IgD-negative memory B cell (primary cell): Measurements from ENCODE around the gene THSD7A. TPM values are rescaled to one million over a fixed set of nuclear protein-coding genes. Genes with fewer than 3 reads are reported as not detected.

Experiments used
- H3K27ac Mint-ChIP-seq, 3 donors: one replicate each; pipeline ENCODE4 v1.8.0; 2020 to 2022; ENCODE audit warnings: mild to moderate bottlenecking in 3 of 3, mixed read lengths in 3 of 3, moderate library complexity in 1 of 3
- H3K27me3 Mint-ChIP-seq: one replicate; pipeline ENCODE4 v1.8.0; 2021; ENCODE audit warnings: mixed read lengths
- H3K36me3 Mint-ChIP-seq: one replicate; pipeline ENCODE4 v1.8.0; 2020; ENCODE audit warnings: mild to moderate bottlenecking, mixed read lengths
- H3K4me1 Mint-ChIP-seq, 3 donors: one replicate each; pipeline ENCODE4 v1.8.0; 2020 to 2022; ENCODE audit warnings: mixed read lengths in 3 of 3, mild to moderate bottlenecking in 1 of 3
- H3K4me3 Mint-ChIP-seq, 4 donors: one replicate each; pipeline ENCODE4 v1.8.0; 2020 to 2022; ENCODE audit warnings: mild to moderate bottlenecking in 4 of 4, mixed read lengths in 4 of 4, moderate library complexity in 3 of 4
- H3K9me3 Mint-ChIP-seq, 3 donors: one replicate each; pipeline ENCODE4 v1.8.0; 2020 to 2021; ENCODE audit warnings: mixed read lengths in 3 of 3, mild to moderate bottlenecking in 1 of 3
- polyA plus RNA-seq: library from polyadenylated mRNA; unstranded; fragments of 300-500 nt; fragmentation: Illumina TruSeq; gene quantifications from one replicate; pipeline ENCODE4 v1.2.3, GENCODE V29; 2021

THSD7A gene
- polyA plus RNA-seq, 1 donor from 2014 or later: not detected

- no peak overlapping the region for H3K4me3 Mint-ChIP-seq
- H3K9me3 Mint-ChIP-seq: peaks cover 0 to 6% (median 0%) of the 10 kb centered on the region in 3 donors
- H3K27me3 Mint-ChIP-seq: no peaks in the 10 kb centered on the region
- no peaks in the 10 kb centered on the region for H3K36me3 Mint-ChIP-seq
- H3K27ac Mint-ChIP-seq: no peak overlapping the region
- H3K4me1 Mint-ChIP-seq: no peaks in the 10 kb centered on the region
These were observed 208.8 kb downstream of the THSD7A start for GRCh38 chr7:11623093-11623678.

- H3K27ac Mint-ChIP-seq: no peak overlapping the region
- H3K4me1 Mint-ChIP-seq: no peaks in the 10 kb centered on the region
- no peaks in the 10 kb centered on the region for H3K27me3 Mint-ChIP-seq
- H3K4me3 Mint-ChIP-seq: no peak overlapping the region
- H3K36me3 Mint-ChIP-seq: no peaks in the 10 kb centered on the region
- H3K9me3 Mint-ChIP-seq: peaks cover 0 to 6% (median 0%) of the 10 kb centered on the region in 3 donors
These were observed 211.4 kb downstream of the THSD7A start for GRCh38 chr7:11620406-11621253.

- Mint-ChIP-seq H3K27me3 (no peaks in the 10 kb centered on the region), H3K36me3 (no peaks in the 10 kb centered on the region), H3K9me3 (peaks cover 0 to 6% (median 0%) of the 10 kb centered on the region in 3 donors), H3K4me1 (no peaks in the 10 kb centered on the region), H3K27ac (no peak overlapping the region), H3K4me3 (no peak overlapping the region)
These were observed 215.5 kb downstream of the THSD7A start for GRCh38 chr7:11616466-11616865.

DNA sequence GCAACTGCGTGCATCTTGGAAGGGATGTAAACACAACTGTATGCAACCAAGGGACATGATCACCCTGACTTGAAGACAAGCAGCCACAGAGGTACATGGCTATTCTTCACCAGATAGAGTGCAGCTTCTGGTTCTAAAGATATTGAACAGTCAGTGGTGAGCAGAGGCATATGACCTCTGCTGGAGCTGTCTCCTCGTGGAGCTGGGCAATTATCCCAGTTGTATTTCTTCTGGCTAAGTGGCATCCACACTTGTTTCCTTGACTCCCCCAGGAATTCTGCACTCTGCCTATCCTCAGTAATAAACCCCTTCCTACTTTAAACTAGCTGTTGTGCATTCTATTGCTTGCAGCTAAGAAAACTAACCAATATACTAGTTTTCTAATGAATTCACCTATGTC is 216.8 kb downstream of the THSD7A start:
- Mint-ChIP-seq H3K27me3 (no peaks in the 10 kb centered on the region), H3K27ac (no peak overlapping the region), H3K4me1 (no peaks in the 10 kb centered on the region), H3K36me3 (no peaks in the 10 kb centered on the region), H3K4me3 (no peak overlapping the region), H3K9me3 (no peaks in the 10 kb centered on the region)

DNA sequence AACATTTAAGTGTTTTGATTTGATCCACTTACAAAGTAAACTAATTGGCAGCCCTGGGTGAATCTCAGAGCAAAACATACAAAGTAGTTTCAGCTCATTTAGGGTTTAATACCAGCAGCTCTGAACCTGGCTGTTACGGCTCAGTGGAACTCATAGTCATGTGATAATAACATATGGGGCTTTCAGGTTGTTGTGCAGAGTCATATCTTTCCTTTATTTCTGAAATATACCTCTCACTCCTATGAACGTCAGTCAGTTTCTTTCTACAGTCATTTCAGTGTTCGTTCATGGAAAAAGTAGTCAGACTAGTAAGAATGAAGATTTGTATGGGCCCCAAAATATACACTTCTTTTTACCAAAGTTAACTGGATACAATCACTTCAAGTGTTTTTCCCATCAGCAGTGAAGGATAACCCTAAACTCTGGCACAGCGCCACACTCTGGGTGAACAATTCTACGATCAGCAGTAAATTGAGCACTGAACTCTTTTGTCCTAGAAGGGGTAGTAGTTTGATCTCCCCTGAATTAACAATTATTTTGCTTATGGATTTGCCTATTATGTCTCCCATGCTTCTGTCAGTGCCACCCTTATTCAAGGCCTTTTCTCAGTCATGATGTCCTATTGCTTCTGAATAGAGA is 218.6 kb downstream of the THSD7A start:
- no peak overlapping the region for H3K27ac Mint-ChIP-seq
- no peak overlapping the region for H3K4me3 Mint-ChIP-seq
- no peaks in the 10 kb centered on the region for H3K9me3 Mint-ChIP-seq
- no peaks in the 10 kb centered on the region for H3K4me1 Mint-ChIP-seq
- H3K36me3 Mint-ChIP-seq: no peaks in the 10 kb centered on the region
- H3K27me3 Mint-ChIP-seq: no peaks in the 10 kb centered on the region

- Mint-ChIP-seq H3K27me3 (no peaks in the 10 kb centered on the region), H3K27ac (no peak overlapping the region), H3K9me3 (no peaks in the 10 kb centered on the region), H3K4me1 (no peaks in the 10 kb centered on the region), H3K4me3 (no peak overlapping the region), H3K36me3 (no peaks in the 10 kb centered on the region)
These were observed 219.3 kb downstream of the THSD7A start for GRCh38 chr7:11612737-11613136.

DNA sequence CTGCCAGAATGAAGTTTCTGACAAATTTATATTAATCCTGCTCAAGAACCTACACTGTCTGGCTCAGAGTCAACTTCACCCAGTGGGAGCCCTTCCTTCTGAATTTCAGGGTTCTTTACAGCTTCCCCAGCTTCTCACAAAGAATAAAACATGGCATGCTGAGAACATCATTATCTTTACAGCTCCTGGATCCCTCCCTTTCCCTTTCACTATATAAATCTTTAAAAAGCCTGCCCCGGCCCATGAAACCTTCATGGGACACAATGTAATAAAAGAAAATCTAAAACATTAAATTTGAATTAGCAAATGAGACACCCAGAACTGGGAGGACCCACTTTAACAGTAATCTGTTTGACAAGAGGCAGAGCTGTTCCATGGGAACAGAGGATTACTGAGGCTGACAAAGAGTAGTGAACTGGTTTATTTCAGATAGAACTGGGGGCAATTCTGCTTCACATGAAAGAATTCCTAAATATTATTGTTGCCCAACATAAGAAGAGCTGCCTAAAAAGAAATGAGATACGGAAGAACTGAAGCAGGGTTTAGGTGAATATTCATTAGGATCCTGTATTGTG is 222.8 kb downstream of the THSD7A start:
- no peaks in the 10 kb centered on the region for H3K27me3 Mint-ChIP-seq
- H3K4me3 Mint-ChIP-seq: no peak overlapping the region
- no peaks in the 10 kb centered on the region for H3K4me1 Mint-ChIP-seq
- no peak overlapping the region for H3K27ac Mint-ChIP-seq
- no peaks in the 10 kb centered on the region for H3K36me3 Mint-ChIP-seq
- H3K9me3 Mint-ChIP-seq: no peaks in the 10 kb centered on the region

DNA sequence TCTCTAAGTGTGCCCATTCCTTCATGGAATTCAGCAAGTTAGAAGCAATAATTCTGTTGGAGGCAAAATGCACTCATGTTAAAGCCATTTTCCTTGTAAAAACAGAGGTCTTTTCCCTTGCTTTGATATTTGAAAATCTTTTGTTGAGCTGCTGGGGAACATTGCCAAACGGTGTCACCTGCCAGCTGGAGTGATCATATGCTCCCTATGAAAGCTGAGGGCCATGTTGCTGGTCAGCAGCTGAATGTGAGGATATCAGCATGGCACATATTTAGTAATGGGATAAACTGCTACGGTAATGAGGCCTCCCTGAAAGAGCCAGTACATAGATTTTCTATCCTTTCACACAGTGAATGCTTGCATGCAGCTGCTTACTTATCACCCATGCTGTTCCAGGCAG is 224.3 kb downstream of the THSD7A start:
- Mint-ChIP-seq H3K27ac (no peak overlapping the region), H3K9me3 (no peaks in the 10 kb centered on the region), H3K4me1 (no peaks in the 10 kb centered on the region), H3K4me3 (no peak overlapping the region), H3K27me3 (no peaks in the 10 kb centered on the region), H3K36me3 (no peaks in the 10 kb centered on the region)

DNA sequence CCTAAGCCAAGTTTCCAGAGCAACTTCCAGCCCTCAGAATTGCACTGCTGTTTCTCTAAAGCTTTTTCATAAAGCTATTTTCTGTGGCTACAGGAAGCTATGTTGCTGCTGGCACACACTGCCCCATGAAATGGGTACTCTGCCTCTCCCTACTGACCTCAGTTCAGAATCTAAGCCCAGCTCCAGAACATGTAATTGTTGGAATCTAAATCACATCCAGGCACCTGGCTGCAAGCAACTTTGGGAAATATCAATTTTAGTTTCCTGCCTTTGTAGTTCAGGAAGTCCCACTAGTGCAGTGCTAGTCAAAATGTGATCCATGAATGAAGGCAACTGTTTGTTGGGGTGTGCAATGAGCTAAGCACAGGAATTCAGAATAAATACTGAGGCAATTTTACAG is 226.2 kb downstream of the THSD7A start:
- Mint-ChIP-seq H3K4me1 (no peaks in the 10 kb centered on the region), H3K36me3 (no peaks in the 10 kb centered on the region), H3K4me3 (no peak overlapping the region), H3K27me3 (no peaks in the 10 kb centered on the region), H3K9me3 (peaks cover 0 to 4% (median 0%) of the 10 kb centered on the region in 3 donors), H3K27ac (no peak overlapping the region)

DNA sequence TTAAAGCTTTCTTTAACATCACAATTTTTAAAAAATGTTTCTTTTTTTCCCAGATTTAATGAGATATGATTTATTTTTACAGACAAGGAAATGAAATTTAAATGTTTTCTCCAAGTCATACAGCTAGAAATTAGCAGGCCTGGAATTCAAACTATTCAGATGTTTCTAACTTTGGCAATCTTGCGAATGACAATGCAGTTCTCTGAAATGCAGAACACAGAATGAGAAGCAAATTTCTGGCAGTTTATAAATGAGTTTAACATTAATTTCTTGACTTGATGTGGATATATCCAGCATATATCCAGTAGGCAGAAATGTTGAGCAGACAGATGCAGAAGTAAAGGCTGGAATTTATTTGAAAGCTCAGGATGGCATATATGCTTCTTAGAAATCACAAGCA is 227.5 kb downstream of the THSD7A start:
- Mint-ChIP-seq H3K4me3 (no peak overlapping the region), H3K9me3 (peaks cover 0 to 4% (median 0%) of the 10 kb centered on the region in 3 donors), H3K36me3 (no peaks in the 10 kb centered on the region), H3K4me1 (no peaks in the 10 kb centered on the region), H3K27ac (no peak overlapping the region), H3K27me3 (no peaks in the 10 kb centered on the region)

- H3K36me3 Mint-ChIP-seq: no peaks in the 10 kb centered on the region
- no peak overlapping the region for H3K4me3 Mint-ChIP-seq
- peaks cover 0 to 8% (median 0%) of the 10 kb centered on the region in 3 donors for H3K9me3 Mint-ChIP-seq
- H3K4me1 Mint-ChIP-seq: no peaks in the 10 kb centered on the region
- H3K27ac Mint-ChIP-seq: no peak overlapping the region
- H3K27me3 Mint-ChIP-seq: no peaks in the 10 kb centered on the region
These were observed 230.2 kb downstream of the THSD7A start for GRCh38 chr7:11601761-11602160.

- Mint-ChIP-seq H3K4me1 (no peaks in the 10 kb centered on the region), H3K9me3 (no peaks in the 10 kb centered on the region), H3K27ac (no peak overlapping the region), H3K4me3 (no peak overlapping the region), H3K27me3 (no peaks in the 10 kb centered on the region), H3K36me3 (no peaks in the 10 kb centered on the region)
These were observed 238.7 kb downstream of the THSD7A start for GRCh38 chr7:11593322-11593721.

DNA sequence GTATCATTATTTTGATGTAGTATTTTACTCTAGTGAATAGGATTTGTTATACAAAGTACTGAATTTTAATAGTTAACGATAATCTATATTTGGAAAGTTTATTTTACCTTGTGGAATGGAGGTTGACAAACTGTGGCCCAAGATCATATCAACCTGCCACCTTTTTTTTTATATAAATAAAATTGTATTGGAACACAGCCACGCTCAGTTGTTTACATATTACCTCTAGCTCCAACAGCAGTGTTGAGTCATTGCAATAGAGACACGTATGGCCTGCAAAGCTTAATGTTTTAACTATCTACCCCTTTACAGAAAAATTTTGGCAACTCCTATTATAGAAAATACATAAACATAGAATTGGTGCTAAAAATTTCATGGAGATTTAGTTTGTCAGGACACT is 239.3 kb downstream of the THSD7A start:
- no peaks in the 10 kb centered on the region for H3K9me3 Mint-ChIP-seq
- no peak overlapping the region for H3K4me3 Mint-ChIP-seq
- no peaks in the 10 kb centered on the region for H3K36me3 Mint-ChIP-seq
- no peaks in the 10 kb centered on the region for H3K4me1 Mint-ChIP-seq
- no peak overlapping the region for H3K27ac Mint-ChIP-seq
- H3K27me3 Mint-ChIP-seq: no peaks in the 10 kb centered on the region

GRCh38 chr7:11591943-11592342 is 240.1 kb downstream of the THSD7A start:
- Mint-ChIP-seq H3K27me3 (no peaks in the 10 kb centered on the region), H3K9me3 (no peaks in the 10 kb centered on the region), H3K36me3 (no peaks in the 10 kb centered on the region), H3K4me3 (no peak overlapping the region), H3K27ac (peak overlapping the region in 1 of 3 donors; percentile 71), H3K4me1 (no peaks in the 10 kb centered on the region)

DNA sequence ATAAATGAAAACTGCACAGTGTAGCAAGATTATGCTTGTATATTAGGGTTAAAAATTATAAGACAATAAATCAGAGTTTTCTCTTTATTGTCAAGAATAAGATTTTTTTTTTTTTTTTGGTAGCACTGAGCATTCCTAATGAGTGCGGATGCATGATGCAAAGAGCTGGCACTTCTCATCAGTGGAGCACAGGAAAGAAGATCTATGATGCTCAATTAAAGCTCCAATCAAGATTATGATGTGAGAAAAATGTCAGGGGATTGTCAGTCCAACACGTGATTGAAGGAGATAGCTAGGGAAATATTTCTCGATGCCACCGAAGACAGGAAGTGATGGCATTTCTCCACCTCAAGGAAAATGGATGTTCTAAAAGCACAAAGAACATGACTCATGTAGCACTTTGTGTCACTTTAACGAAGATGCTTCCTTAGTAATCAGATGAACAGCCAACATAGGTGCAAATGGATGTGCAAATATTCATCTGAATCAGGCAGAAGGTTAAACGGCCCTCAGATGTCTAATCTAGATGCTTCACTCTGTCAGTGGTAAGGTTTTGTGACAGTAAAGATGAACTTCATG is 240.9 kb downstream of the THSD7A start:
- Mint-ChIP-seq H3K27me3 (no peaks in the 10 kb centered on the region), H3K36me3 (no peaks in the 10 kb centered on the region), H3K27ac (no peak overlapping the region), H3K9me3 (no peaks in the 10 kb centered on the region), H3K4me3 (no peak overlapping the region), H3K4me1 (no peaks in the 10 kb centered on the region)
